Small intestine (tissue), 7 donors: ENCODE measurements around the gene BEAN1. TPM values are rescaled to one million over a fixed set of nuclear protein-coding genes. Genes with fewer than 3 reads are reported as not detected.

Experiments used
- DNase-seq, 2 donors: peaks; one replicate each; pipeline versions ENCODE4 v3.0.0 to v3.0.0-alpha.2; 2013
- FAIRE-seq: peaks from 2 replicates; lab custom pipeline; 2012; peaks lifted over from hg19 to GRCh38; lab: Jason Lieb, UNC
- H3K27ac ChIP-seq, 3 donors: one replicate each; pipeline ENCODE4 v1.5.1; 2013; ENCODE audit warnings: low read length in 2 of 3, mild to moderate bottlenecking in 2 of 3, control low read depth in 1 of 3, inconsistent platforms in 1 of 3, low read depth in 1 of 3, moderate library complexity in 1 of 3
- H3K27me3 ChIP-seq, 3 donors: one replicate each; pipeline ENCODE4 v1.6.1; 2013; ENCODE audit warnings: low read length in 3 of 3, inconsistent platforms in 1 of 3; ENCODE audit not compliant: control insufficient read depth in 3 of 3, insufficient read depth in 3 of 3
- H3K36me3 ChIP-seq, 3 donors: one replicate each; pipeline ENCODE4 v1.6.1; 2013; ENCODE audit warnings: low read length in 3 of 3, inconsistent platforms in 1 of 3, low read depth in 1 of 3, mild to moderate bottlenecking in 1 of 3, moderate library complexity in 1 of 3; ENCODE audit not compliant: control insufficient read depth in 3 of 3, insufficient read depth in 2 of 3
- H3K4me1 ChIP-seq, 3 donors: one replicate each; pipeline ENCODE4 v1.6.1; 2013; ENCODE audit warnings: low read length in 2 of 3, inconsistent platforms in 1 of 3, low read depth in 1 of 3, mild to moderate bottlenecking in 1 of 3, moderate library complexity in 1 of 3; ENCODE audit not compliant: control insufficient read depth in 3 of 3, insufficient read depth in 2 of 3
- H3K4me3 ChIP-seq, 3 donors: one replicate each; pipeline ENCODE4 v1.5.1; 2013; ENCODE audit warnings: low read length in 3 of 3, control low read depth in 1 of 3, inconsistent platforms in 1 of 3, low read depth in 1 of 3, mild to moderate bottlenecking in 1 of 3, moderate library complexity in 1 of 3
- H3K9me3 ChIP-seq, 2 donors: one replicate each; pipeline ENCODE4 v1.6.1; 2013; ENCODE audit warnings: low read depth in 1 of 2, low read length in 1 of 2; ENCODE audit not compliant: control insufficient read depth in 2 of 2, insufficient read depth in 1 of 2
- WGBS, 3 donors: extraction: QIAGEN DNeasy Blood & Tissue Kit; methylation state at CpG; one replicate each; pipeline ENCODE4 v1.1.7; 2013; 5-methylcytosine and 5-hydroxymethylcytosine counted together
- polyA plus RNA-seq, 4 donors: library from polyadenylated mRNA; stranded (reverse) in 3 of 4; unstranded in 1 of 4; fragments of 200-250 nt in 3 of 4; fragments of 120-200 nt in 1 of 4; gene quantifications; one replicate each; pipeline versions ENCODE4 v1.2.1 to v1.2.3, GENCODE V29; 2013
- donor health status: healthy with polysubstance abuse.
- donor health status: control.
- donor health status: control.
- donor health status: Bipolar disorder and iron deficiency.
- donor health status: healthy.

The BEAN1 gene
- polyA plus RNA-seq, 4 donors, result 0.59 to 0.64 TPM; not detected in 2

- WGBS, 3 donors, result 75 to 83% (median 83%) methylated on average over 6 of the region's 6 CpGs
- Histone ChIP-seq H3K27me3 (peaks cover 5 to 41% (median 9%) of the 10 kb centered on the region in 3 donors), H3K36me3 (no peaks in the 10 kb centered on the region), H3K9me3 (peaks cover 0 to 7% of the 10 kb centered on the region in 2 donors), H3K27ac (no peak overlapping the region), H3K4me3 (no peak overlapping the region), H3K4me1 (peaks cover 0 to 5% (median 0%) of the 10 kb centered on the region in 3 donors)
- DNase-seq (no peak), FAIRE-seq (no peak)
These were observed 5.2 kb upstream of the BEAN1 start for GRCh38 chr16:66421891-66422290.

- WGBS, 3 donors, result 71 to 79% (median 72%) methylated on average over 2 of the region's 2 CpGs
- no peak overlapping the region for H3K27ac ChIP-seq
- H3K27me3 ChIP-seq, result peaks cover 6 to 41% (median 10%) of the 10 kb centered on the region in 3 donors
- H3K4me1 ChIP-seq, result peaks cover 0 to 5% (median 0%) of the 10 kb centered on the region in 3 donors
- FAIRE-seq (no peak), DNase-seq (no peak)
- peaks cover 0 to 5% of the 10 kb centered on the region in 2 donors for H3K9me3 ChIP-seq
- no peaks in the 10 kb centered on the region for H3K36me3 ChIP-seq
- H3K4me3 ChIP-seq, result no peak overlapping the region
These were observed 4.7 kb upstream of the BEAN1 start for GRCh38 chr16:66422366-66422765.

GRCh38 chr16:66423177-66423576 is 3.9 kb upstream of the BEAN1 start:
- Histone ChIP-seq H3K27ac (no peak overlapping the region), H3K9me3 (peaks cover 0 to 5% of the 10 kb centered on the region in 2 donors), H3K36me3 (no peaks in the 10 kb centered on the region), H3K4me1 (peaks cover 0 to 5% (median 0%) of the 10 kb centered on the region in 3 donors), H3K27me3 (peaks cover 12 to 48% (median 18%) of the 10 kb centered on the region in 3 donors), H3K4me3 (no peak overlapping the region)
- WGBS, 3 donors, result 90 to 100% (median 92%) methylated on average over 1 of the region's 1 CpG
- DNase-seq (no peak), FAIRE-seq (no peak)

GRCh38 chr16:66425651-66426050 is 1.4 kb upstream of the BEAN1 start:
- Histone ChIP-seq H3K4me1 (peaks cover 0 to 5% (median 0%) of the 10 kb centered on the region in 3 donors), H3K27ac (no peak overlapping the region), H3K27me3 (peaks cover 12 to 68% (median 24%) of the 10 kb centered on the region in 3 donors), H3K9me3 (peaks cover 0 to 5% of the 10 kb centered on the region in 2 donors), H3K4me3 (no peak overlapping the region), H3K36me3 (no peaks in the 10 kb centered on the region)
- no peak for FAIRE-seq
- no peak for DNase-seq
- WGBS, 3 donors, result 15 to 29% (median 24%) methylated on average over 7 to 8 of the region's 8 CpGs

GRCh38 chr16:66426112-66427035 is 721 bp upstream of the BEAN1 start:
- Histone ChIP-seq H3K27me3 (peaks cover 12 to 72% (median 24%) of the 10 kb centered on the region in 3 donors), H3K4me3 (peak overlapping the region in 2 of 3 donors; percentile 15 to 50), H3K9me3 (peaks cover 0 to 5% of the 10 kb centered on the region in 2 donors), H3K36me3 (no peaks in the 10 kb centered on the region), H3K4me1 (peaks cover 0 to 5% (median 0%) of the 10 kb centered on the region in 3 donors), H3K27ac (no peak overlapping the region)
- DNase-seq (peak in 1 of 2 donors; percentile 33), FAIRE-seq (no peak)
- WGBS, 3 donors, result 5 to 10% (median 9%) methylated on average over 47 to 56 of the region's 56 CpGs

- FAIRE-seq, result no peak
- Histone ChIP-seq H3K36me3 (no peaks in the 10 kb centered on the region), H3K9me3 (peaks cover 0 to 5% of the 10 kb centered on the region in 2 donors), H3K4me3 (no peak overlapping the region), H3K27ac (no peak overlapping the region), H3K27me3 (peaks cover 12 to 64% (median 24%) of the 10 kb centered on the region in 3 donors), H3K4me1 (peaks cover 0 to 5% (median 0%) of the 10 kb centered on the region in 3 donors)
- no peak for DNase-seq
- WGBS, 3 donors, result 4 to 11% (median 8%) methylated on average over 37 to 40 of the region's 40 CpGs
These were observed 981 bp downstream of the BEAN1 start for GRCh38 chr16:66427871-66428681.

- H3K36me3 ChIP-seq, result no peaks in the 10 kb centered on the region
- no peak for DNase-seq
- WGBS, 3 donors, result 18 to 31% (median 18%) methylated on average over 11 of the region's 11 CpGs
- no peak for FAIRE-seq
- H3K27me3 ChIP-seq, result peaks cover 12 to 61% (median 24%) of the 10 kb centered on the region in 3 donors
- peaks cover 0 to 5% (median 0%) of the 10 kb centered on the region in 3 donors for H3K4me1 ChIP-seq
- H3K27ac ChIP-seq, result no peak overlapping the region
- peaks cover 0 to 5% of the 10 kb centered on the region in 2 donors for H3K9me3 ChIP-seq
- H3K4me3 ChIP-seq, result no peak overlapping the region
These were observed 1.7 kb downstream of the BEAN1 start for GRCh38 chr16:66428682-66429251.
